Choroid plexus epithelial cell (primary cell): ENCODE results near the gene GJB3.
A peak's percentile ranks its signal among the peaks of the same experiment; 100 is the strongest.

Source experiments
- DNase-seq: peaks from one replicate; pipeline ENCODE4 v3.0.0-alpha.2; 2010; ENCODE audit warnings: low read depth
- H3K4me3 ChIP-seq: 2 replicates; pipeline ENCODE4 v1.5.1; 2011; ENCODE audit warnings: low read depth, mild to moderate bottlenecking, control low read depth, low read length, moderate library complexity
- CTCF ChIP-seq: conservative IDR thresholded peaks from 2 replicates; pipeline ENCODE4 v1.5.1; 2011; ENCODE audit warnings: low read depth, mild to moderate bottlenecking, control low read depth, inconsistent platforms, low read length, moderate library complexity

Gene GJB3

GRCh38 chr1:34759503-34760357 lies 21.3 kb upstream of the GJB3 start, which contains the start of gene GJB4:
TSS of gene GJB4 (plus strand) at chr1:34759740. CDS start at chr1:34761255, 1,515 bp downstream.
- no peak for DNase-seq
- no peak within 1 kb of the TSS for H3K4me3 ChIP-seq
- no peak for TF ChIP-seq CTCF

- no peak overlapping the region for H3K4me3 ChIP-seq
- no peak for TF ChIP-seq CTCF
- no peak for DNase-seq
Observed at GRCh38 chr1:34761176-34761761, 19.7 kb upstream of the GJB3 start.

GRCh38 chr1:34761776-34762307 lies 19.2 kb upstream of the GJB3 start:
- H3K4me3 ChIP-seq, result no peak overlapping the region
- TF ChIP-seq CTCF, result no peak
- no peak for DNase-seq

GRCh38 chr1:34762474-34763141 lies 18.4 kb upstream of the GJB3 start:
- TF ChIP-seq CTCF, result no peak
- no peak overlapping the region for H3K4me3 ChIP-seq
- DNase-seq, result no peak

- DNase-seq, result peak; percentile 13
- TF ChIP-seq CTCF, result no peak
- no peak overlapping the region for H3K4me3 ChIP-seq
Observed at GRCh38 chr1:34763142-34763781, 17.8 kb upstream of the GJB3 start.

- no peak overlapping the region for H3K4me3 ChIP-seq
- TF ChIP-seq CTCF, result no peak
- DNase-seq, result no peak
Observed at GRCh38 chr1:34768856-34769255, 12.2 kb upstream of the GJB3 start.
